GM19043 (cell line): ENCODE results near the gene PPP1R15B.

ENCODE experiments used
- ATAC-seq: cut with Tn5 transposase; IDR thresholded peaks from one replicate; pipeline ENCODE4 v1.9.1; 2021; ENCODE audit warnings: low read depth; ENCODE audit not compliant: unreplicated experiment

PPP1R15B gene

GRCh38 chr1:204411451-204412204 is at the start of gene PPP1R15B:
PPP1R15B (minus strand) TSS chr1:204411817; CDS start chr1:204411411, 406 bp downstream.
- peak; percentile 84 for ATAC-seq

GRCh38 chr1:204460346-204460745 is 48.7 kb upstream of the PPP1R15B start:
- ATAC-seq, result no peak

- ATAC-seq, result no peak
Observed at GRCh38 chr1:204459706-204460105, 48.1 kb upstream of the PPP1R15B start.

- no peak for ATAC-seq
Observed at GRCh38 chr1:204457666-204458065, 46.0 kb upstream of the PPP1R15B start.

- ATAC-seq, result no peak
Observed at GRCh38 chr1:204456826-204457442, 45.3 kb upstream of the PPP1R15B start.

- ATAC-seq, result no peak
Observed at GRCh38 chr1:204455831-204456145, 44.2 kb upstream of the PPP1R15B start.

GRCh38 chr1:204455063-204455830 is 43.6 kb upstream of the PPP1R15B start:
- ATAC-seq, result no peak

- no peak for ATAC-seq
Observed at GRCh38 chr1:204454476-204454875, 42.9 kb upstream of the PPP1R15B start.

GRCh38 chr1:204453141-204453772 is 41.6 kb upstream of the PPP1R15B start:
- peak; percentile 75 for ATAC-seq

GRCh38 chr1:204451352-204452124 is 39.9 kb upstream of the PPP1R15B start:
- ATAC-seq, result no peak

GRCh38 chr1:204450461-204451257 is 39.0 kb upstream of the PPP1R15B start:
- ATAC-seq, result no peak

- no peak for ATAC-seq
Observed at GRCh38 chr1:204449678-204450280, 38.2 kb upstream of the PPP1R15B start.

GRCh38 chr1:204448991-204449677 is 37.5 kb upstream of the PPP1R15B start:
- ATAC-seq, result no peak

GRCh38 chr1:204448344-204448964 is 36.8 kb upstream of the PPP1R15B start:
- no peak for ATAC-seq

GRCh38 chr1:204447736-204448135 is 36.1 kb upstream of the PPP1R15B start:
- ATAC-seq, result no peak

- no peak for ATAC-seq
Observed at GRCh38 chr1:204447190-204447589, 35.6 kb upstream of the PPP1R15B start.

GRCh38 chr1:204446413-204447111 is 34.9 kb upstream of the PPP1R15B start:
- peak; percentile 80 for ATAC-seq
